OCI-LY1 (cell line): ENCODE measurements around the gene TUBE1.

Experiments used
- CTCF ChIP-seq: fragments of 200-600 bp; sonication (generic), shearing (Covaris generic); IDR thresholded peaks from 2 replicates; pipeline ENCODE4 v1.5.1; 2017; ENCODE audit warnings: mild to moderate bottlenecking, antibody characterized with exemption, low read length, moderate library complexity, mixed read lengths
- EZH2 ChIP-seq: fragments of 200-600 bp; sonication (generic), shearing (Covaris generic); IDR thresholded peaks from 2 replicates; pipeline ENCODE4 v1.8.0; 2017; ENCODE audit warnings: borderline replicate concordance, mixed run types, mild to moderate bottlenecking, antibody characterized with exemption, low read length, moderate library complexity, mixed read lengths

DNA sequence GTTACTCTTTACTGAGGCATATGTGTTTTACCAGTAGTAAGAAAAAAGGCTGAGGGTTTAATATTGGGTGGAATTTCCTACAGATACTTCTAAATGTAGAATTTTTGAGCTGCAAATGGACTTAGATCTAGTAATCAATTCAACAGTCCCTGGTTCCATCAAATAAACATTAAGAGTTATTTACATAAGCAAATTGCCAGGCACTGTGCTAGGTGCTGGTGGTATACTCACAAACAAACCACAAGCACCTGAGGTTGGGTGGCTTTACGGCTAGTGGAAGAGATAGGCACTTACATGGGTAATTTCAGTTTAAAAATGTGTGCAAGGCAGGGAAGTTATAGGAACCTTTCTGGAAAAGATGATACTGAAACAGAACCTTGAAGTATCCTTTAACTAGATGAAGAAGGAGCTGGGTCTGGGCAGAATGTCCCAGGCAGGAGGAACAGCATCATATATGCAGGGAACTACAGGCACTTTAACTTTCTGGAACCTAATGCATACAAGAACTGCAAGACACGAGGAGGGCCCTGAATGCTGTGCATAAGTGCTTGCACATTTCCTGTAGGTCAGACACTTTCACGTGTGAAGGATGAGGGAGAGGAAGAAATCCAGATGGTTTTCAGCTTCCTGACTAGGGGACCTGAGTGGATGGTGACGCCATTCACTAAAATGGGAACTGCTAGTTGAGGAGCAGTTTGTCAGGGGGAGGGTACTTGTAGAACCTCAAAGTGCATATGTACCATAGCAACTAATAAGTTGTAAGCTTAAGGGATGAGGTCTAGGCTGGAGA is 28.8 kb downstream of the TUBE1 start:
- TF ChIP-seq CTCF (no peak), EZH2 (no peak)
